NCI-H2107 treated with DMSO at 0.1 percent for 48 hours (cell line): ENCODE measurements around the gene PTPN1.

Experiments
- DNase-seq: peaks from one replicate; lab custom pipeline; 2025; ENCODE audit not compliant: unreplicated experiment; lab: John Stamatoyannopoulos, UW

PTPN1 gene

DNA sequence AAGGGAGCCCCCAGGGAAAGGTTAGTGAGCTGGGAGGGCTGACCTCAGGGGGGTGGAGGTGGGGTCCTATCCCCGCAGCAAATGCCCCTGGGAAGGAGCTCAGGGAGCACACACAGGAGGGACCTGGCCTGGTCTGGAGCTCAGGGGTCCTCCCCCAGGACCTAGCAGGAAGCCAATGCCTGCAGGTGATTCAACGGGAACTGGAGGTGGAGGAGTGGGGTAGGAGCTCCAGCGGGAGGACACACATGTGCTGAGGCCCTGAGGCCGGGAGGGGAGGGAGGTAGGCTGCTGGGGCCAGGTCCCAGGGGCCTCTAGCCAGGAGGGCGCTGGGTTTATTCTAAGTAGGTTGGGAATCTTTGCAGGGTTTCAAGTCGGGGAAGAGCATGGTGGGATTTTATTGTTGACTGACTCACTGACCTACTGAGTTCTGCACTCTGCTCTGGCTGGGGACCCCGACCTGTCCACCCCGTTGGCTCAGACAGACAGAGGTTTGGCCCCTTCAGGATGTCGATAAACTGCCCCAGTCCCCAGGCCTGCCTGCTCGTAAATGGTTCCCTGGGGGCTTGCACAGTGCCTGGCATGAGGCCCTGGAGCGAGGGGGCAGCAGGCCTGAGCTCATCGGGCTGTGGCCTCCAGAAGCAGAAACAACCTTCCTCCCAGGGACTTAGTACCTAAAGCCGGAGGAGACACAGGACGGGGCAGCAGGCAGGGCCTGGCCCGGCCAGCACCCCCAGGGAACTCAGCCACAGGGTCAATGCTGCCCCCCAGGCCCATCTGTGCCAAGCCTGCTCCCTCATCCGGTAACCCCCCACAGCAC lies 118.9 kb downstream of the PTPN1 start:
- no peak for DNase-seq

DNA sequence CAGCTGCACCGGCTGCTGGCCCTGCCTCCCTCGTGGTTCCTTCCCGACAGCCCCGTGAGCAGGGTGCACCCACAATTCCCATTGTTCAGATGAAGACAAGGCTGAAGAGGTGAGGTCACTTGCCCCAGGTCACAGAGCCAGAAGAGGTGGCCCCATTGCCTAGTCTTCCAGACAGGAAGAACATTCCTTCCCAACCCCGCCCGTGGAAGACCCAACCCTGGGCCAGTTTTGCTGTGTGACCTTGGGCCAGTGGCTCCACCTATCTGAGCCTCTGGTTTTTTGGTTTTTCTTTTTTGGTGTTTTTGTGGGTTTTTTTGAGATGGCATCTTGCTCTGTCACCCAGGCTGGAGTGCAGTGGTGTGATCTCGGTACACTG lies 119.5 kb downstream of the PTPN1 start:
- no peak for DNase-seq

DNA sequence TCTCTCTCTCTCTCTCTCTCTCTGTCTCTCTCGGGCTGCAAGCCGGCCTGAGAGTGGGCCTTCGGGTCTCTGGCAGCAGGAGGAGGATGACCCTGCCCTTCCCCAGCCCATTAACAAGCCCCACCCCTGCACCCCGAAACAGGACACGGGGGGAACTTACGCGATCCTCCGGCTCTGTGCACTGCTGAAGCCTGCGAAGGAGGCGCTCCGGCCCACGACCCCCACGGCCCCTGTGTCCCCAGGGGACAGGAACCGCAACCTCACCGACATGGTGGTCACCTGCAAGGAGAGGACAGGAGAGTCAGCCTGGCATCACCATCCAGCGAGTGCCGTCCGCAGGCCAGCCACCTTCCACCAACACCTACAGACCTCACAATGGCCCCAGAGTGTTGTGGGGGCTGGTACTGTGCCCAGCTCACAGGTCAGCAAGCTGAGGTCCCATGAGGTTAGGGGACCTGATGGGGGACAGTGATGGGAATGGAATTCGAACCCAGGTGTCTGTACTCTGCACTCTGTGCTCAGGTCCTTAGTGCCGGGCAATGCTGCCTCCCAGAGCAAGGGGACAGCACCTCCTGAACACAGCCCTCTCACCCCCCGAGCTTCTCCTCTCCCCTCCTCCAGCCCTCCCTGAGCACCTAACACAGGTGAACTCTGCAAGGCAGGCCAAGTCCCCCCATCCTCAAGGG lies 120.5 kb downstream of the PTPN1 start:
- no peak for DNase-seq

DNA sequence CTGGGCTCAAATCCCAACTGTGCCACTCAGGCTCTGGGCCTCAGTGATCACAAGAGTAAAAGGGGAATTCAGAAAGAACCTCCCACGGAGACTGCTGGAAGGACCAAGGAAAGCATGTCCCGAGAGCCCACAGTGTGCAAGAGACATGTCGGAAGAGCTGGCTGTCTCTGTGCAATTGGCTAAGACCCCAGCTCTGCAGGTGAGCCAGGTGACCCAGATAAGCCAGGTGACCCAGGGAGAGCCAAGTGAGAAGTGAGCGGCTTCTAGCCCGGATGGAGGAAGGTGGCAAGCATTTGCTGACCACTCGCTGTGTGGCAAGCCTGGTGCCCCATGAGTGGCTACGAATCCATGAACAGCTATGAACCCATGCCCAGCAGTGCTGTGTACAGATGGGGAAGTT lies 122.1 kb downstream of the PTPN1 start:
- DNase-seq: no peak

DNA sequence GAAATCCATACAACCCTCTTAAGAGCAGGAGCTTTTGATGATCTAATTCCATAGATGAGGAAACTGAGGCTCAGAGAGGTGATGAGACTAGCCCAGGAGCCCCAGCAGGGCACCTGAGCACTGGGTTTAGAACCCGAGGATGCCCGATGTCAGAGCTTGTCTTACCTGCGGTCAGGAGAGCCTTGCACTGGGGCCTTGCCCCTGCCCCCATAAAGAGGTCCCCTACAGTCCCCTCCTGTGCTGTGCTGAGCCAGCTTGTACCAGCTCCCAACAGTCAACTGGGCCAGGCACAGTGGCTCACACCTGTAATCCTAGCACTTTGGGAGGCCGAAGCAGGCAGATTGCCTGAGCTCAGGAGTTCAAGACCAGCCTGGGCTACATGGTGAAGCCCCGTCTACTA lies 122.5 kb downstream of the PTPN1 start:
- DNase-seq: no peak

DNA sequence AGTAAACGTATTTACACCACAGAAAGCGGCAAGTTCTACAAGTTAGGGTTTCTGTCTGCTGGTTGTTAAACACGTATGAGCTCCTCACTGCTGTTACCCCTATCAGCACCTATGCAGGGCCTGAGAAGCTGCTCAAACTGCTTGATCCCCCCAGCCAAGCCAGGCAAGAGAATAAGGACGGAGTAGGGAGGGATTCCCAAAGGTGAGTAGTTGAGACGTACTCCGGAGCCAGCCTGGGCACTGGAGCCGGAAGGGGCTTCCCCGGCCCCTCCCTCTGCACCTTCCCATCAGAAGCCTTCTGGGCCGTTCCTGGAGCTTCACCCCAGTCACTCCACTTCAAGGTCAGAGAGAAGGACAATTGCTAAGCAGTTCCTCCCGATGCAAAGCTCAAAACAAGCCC lies 123.2 kb downstream of the PTPN1 start:
- DNase-seq: no peak

DNA sequence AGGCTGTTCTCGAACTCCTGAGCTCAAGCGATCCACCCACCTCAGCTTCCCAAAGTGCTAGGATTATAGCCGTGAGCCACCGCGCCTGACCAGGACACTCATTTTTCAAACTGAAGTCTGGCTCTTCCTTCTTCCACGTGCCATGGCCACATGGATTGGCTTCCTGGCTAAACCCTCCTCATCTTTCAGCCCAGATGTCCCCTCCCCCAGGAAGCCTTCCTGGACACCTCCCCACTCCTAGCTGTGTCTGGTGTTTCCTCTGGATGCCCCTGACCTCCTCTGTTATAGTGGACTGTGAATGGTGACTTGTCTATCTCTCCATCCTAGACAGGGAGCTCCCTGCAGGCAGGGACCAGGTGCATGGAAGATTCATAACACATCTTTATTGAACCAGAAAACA lies 124.0 kb downstream of the PTPN1 start:
- DNase-seq: no peak
